GM10266 (cell line): ENCODE results near the gene P3H2.

Experiments used
- DNase-seq: peaks from one replicate; pipeline ENCODE4 v3.0.0; 2012; ENCODE audit errors: extremely low spot score
- CTCF ChIP-seq: IDR thresholded peaks from 2 replicates; pipeline ENCODE4 v1.5.1; 2012; ENCODE audit warnings: mild to moderate bottlenecking, low read depth; ENCODE audit not compliant: control insufficient read depth, insufficient read depth; ENCODE audit errors: missing control alignments

P3H2 gene

GRCh38 chr3:190016966-190017365 lies 103.7 kb downstream of the P3H2 start:
- TF ChIP-seq CTCF: no peak
- no peak for DNase-seq

GRCh38 chr3:190014940-190015339 lies 105.8 kb downstream of the P3H2 start:
- no peak for DNase-seq
- no peak for TF ChIP-seq CTCF

GRCh38 chr3:190013943-190014924 lies 106.5 kb downstream of the P3H2 start:
- DNase-seq: peak; percentile 26
- TF ChIP-seq CTCF: no peak

GRCh38 chr3:190012784-190013183 lies 107.9 kb downstream of the P3H2 start:
- no peak for DNase-seq
- no peak for TF ChIP-seq CTCF

GRCh38 chr3:190012314-190012782 lies 108.3 kb downstream of the P3H2 start:
- no peak for TF ChIP-seq CTCF
- no peak for DNase-seq

GRCh38 chr3:190010486-190010885 lies 110.2 kb downstream of the P3H2 start:
- no peak for DNase-seq
- no peak for TF ChIP-seq CTCF

- no peak for TF ChIP-seq CTCF
- no peak for DNase-seq
Observed at GRCh38 chr3:190009614-190010013, 111.1 kb downstream of the P3H2 start.
